HS-27A (cell line): ENCODE measurements around the gene SLC25A14.
A peak's percentile ranks its signal among the peaks of the same experiment; 100 is the strongest.
"Not testable (repeated sequence)": the region's sequence is repeated elsewhere in the genome, so short reads cannot be mapped to it uniquely, and the experiment has no call there.

Source experiments
- DNase-seq: peaks from one replicate; pipeline ENCODE4 v3.0.0-alpha.2; 2012; ENCODE audit warnings: low read depth, missing footprints

The SLC25A14 gene, protein sequence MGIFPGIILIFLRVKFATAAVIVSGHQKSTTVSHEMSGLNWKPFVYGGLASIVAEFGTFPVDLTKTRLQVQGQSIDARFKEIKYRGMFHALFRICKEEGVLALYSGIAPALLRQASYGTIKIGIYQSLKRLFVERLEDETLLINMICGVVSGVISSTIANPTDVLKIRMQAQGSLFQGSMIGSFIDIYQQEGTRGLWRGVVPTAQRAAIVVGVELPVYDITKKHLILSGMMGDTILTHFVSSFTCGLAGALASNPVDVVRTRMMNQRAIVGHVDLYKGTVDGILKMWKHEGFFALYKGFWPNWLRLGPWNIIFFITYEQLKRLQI

DNA sequence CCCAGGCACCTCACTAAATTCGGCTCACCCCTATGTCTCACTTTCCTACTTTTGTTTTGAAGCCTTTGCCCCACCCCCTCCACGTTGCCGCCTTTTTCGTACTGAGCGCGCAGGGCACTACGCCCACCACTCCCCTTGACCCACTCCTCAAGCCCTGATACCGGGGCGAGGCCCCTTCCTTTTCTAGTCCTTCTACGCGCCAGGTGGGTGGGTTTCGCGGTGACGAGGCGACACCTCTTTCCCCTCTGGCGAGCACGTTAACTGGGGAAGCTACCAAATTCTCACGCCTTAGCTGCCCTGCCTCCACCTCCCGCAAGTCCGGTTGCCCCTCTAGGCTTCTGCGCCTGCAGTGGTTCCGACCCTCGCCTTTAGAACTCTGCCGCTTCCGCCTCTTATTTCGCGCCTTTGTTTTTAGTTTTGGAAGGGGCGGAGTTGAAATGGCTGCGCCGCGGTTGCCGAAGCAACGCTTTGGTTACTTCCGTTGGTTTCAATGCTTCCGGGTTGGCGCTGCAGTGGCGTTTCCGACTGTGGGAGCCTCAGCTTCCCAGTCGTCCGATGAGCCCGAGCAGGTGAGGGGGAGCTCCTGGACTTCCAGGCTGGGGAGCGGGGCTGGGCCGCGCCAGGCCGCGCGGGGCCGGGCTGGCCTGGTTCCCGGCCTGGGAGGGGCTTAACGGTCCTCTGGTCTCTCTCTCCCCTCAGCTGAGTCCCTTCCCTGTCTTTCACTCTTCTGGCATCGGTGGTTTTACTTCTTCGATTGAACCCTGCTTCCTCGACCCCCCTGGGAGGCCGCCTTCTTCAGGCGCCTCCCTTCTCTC lies at the start of gene SLC25A14:
Gene SLC25A14, plus strand, starts transcription at position 512 of the 815 bp plus-strand sequence. CDS start 360 bp downstream, outside the sequence.
- DNase-seq = peak; percentile 31

DNA sequence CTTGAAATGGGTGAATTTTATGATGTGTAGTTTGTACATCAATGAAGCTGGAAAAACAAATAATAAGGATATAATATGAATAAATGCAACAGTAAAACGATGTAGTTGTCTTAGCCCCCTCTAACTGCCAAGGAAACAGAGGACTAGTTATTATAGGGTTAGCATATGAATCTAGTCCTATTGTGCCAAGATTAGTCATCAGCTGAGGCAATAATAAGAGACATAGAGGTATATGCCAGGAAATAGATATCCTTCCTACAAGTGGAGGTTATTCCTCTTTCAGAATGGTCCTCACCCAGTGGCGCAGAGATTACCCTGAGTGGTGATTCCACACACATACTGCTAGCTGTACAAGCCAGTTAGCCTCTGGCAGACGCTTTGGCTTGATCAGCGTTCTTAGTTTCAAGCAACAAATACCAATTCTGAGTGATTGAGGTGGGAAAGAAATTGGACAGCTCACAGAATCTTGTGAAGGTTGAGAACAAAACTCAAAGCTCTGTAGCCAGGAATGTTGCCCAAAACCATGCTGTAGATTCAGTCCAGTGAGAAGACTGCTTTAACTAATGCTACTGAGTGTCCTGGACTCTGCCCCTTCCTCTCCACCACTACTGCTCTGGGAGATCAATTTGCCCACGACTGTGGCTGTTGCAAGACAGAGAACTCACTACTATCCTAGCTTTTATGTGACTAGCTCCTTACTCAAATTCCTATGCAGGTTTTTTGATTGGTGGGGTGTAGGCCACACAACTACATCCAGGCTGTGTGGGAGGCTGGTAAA lies 44.0 kb upstream of the SLC25A14 start:
- DNase-seq = no peak

- no peak for DNase-seq
Observed at GRCh38 chrX:130296297-130296678, 43.4 kb upstream of the SLC25A14 start.

DNA sequence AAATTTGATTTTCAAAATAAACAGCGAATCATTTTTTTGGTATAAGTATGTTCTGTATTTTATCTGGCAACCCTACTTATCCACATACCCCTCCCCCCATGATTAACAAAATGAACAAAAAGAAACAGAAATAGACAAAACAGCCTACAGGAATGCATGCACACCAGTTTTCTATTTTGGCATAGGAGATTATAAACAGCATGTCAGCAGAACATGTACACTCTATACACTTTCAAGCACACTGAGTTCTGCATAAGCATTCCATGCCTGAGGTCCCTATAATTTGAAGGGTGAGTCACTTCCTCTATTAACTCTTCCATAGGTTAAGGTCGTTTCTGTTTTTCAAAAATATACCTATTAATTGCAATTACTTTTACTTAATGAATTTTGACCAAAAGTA lies 43.0 kb upstream of the SLC25A14 start:
- DNase-seq = no peak

DNA sequence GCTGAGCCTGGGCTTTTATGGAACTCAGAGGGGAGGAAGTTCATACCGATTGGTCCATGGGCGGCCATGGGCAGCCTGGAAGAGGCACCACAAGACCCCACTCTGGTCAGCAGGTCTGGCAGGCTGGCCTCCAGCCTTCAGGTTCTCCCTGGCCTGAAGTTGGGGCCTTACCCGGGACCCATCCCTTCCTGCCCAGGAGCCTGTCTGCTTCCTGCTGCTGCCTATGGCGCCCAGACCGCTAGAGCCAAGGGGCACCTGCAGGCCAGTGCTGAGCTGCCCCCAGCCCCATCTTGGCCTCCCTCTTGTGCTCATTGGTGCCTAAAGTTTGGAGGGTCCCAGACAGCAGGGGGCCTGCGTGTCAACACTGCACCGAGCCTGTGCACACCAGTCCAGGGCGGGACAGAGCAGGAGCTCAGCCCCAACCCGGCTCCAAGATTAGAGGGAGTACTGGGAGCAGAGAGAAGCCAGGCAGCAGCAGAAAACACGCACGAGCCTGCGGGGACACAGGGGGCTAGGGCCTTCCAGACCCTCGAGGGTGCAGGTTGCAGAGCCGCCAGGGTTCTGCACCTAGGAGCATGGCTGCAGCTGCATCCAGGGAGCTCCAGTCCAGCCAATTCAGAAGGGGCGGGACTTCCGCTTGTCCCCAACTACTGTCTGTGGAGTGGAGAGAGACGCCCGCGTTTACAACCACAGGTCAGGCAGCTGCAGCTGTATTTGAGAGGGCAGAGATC lies 40.3 kb upstream of the SLC25A14 start:
- no peak for DNase-seq

GRCh38 chrX:130300010-130300282 lies 39.8 kb upstream of the SLC25A14 start:
- no peak for DNase-seq

GRCh38 chrX:130301405-130301804 lies 38.3 kb upstream of the SLC25A14 start:
- DNase-seq = no peak

DNA sequence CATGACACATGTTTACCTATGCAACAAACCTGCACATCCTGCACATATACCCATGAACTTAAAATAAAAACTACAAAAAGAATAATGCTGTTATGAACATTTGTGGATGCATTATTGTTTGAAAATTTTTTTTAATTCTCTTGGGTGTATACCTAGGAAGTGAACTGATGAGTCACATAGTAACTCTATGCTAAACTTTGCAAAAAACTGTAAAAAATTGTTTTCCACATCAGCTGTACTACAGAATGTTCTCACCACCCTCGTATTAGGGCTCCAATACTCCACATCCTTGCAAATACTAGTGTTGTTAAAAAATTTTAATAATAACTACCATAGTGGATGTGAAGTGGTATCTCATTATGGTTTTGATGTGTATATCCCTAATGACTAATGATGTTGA lies 37.7 kb upstream of the SLC25A14 start:
- no peak for DNase-seq

DNA sequence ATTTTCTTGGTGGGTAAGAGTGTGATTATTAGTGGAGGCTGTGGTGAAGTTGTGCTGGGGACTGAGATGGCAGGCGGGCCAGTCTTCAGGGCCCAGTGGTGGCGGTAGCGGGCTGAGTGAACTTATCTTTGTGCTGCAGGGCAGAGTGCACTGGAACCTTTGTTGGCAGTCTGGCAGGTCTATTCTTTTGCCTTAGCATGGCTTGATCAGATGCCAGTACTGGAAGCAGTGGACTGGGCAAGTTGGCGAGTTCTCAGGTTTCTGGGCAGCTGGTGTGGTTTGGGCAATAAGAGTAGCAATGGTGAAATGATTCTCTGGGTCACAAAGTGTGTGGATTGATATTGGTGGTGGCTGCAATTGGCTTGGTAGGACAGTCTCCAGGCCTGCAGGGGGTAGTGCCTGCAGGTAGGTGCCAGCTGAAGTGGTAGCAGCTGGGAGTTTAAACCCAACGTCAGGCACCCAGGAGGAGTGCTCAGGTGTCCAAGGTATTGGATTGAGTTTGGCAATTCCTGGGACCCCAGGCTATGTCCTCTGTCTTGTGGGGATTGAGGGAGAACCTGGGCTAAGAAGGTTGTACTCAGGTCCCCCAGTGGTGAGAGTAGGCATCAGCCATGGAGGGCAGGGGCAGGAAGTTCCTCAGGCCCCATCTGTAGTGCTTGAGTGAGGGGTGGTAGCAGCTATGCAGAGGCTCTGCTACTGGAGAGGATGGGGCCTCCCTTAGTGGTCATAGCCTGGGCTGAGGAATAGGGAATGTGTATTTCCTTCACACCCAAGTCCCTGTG lies 34.9 kb upstream of the SLC25A14 start:
- DNase-seq = no peak

DNA sequence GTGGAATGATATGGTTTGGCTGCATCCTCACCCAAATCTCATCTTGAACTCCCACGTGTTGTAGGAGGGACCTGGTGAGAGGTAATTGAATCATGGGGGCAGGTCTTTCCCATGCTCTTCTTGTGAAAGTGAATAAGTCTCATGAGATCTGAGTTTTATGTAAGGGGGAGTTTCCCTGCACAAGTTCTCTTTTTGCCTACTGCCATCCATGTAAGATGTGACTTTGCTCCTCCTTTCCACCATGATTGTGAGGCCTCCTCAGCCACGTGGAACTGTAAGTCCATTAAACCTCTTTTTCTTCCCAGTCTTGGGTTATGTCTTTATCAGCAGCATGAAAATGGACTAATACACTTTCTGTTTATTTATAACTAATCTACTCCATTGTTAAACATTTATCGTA lies 19.8 kb upstream of the SLC25A14 start:
- not testable (repeated sequence) for DNase-seq

DNA sequence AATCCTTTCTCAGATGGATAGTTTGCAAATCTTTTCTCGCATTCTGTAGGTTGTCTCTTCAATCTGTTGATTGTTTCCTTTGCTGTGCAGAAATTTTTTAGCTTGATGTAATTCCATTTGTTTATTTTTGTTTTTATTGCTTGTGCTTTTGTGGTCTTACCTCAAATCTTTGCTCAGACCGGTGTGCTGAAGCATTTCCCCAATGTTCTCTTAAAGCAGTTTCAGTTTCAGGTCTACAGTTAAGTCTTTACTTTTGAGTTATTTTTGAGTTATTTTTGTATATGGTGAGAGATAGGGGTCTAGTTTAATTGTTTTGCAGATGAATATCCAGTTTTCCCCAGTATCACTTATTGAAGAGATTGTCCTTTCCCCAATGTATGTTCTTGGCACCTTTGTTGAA lies 18.2 kb upstream of the SLC25A14 start:
- DNase-seq = no peak

DNA sequence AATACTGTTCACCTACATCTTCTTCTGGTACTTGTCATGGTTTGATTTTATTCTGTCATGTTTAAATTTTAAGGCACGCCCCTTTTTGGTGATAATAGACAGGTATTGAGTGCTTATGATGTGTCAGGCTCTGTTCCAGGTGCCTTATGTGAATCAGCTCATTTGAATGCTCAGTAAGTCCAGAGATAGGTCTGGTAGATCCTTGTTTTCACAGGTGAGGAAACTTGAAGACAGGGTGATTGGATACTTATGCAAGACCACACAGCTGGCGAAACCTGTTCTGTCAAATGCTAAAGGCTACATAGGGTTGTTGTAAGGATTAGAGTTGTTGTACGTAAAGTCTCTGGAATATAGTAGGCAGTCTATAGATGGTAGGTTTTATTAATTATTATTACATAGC lies 9.6 kb upstream of the SLC25A14 start:
- DNase-seq = no peak

- no peak for DNase-seq
Observed at GRCh38 chrX:130330706-130331105, 9.0 kb upstream of the SLC25A14 start.

DNA sequence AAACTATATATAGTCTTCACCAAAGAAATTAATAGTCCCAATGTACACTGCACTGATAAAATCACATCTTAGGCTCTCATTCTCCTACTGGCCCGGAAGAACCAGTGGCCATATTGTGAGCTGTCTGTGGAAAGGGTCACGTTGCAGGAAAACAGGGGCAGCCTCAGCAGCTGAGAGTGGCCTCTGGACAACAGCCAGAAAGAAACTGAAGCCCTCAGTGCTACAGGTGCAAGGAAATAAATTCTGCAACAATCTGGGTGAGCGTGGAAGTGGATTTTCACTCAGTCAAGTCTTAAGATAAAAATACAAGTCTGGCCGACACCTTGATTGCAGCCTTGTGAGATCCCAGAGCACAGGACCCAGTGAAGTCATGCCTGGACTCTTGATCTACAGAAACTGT lies 3.2 kb upstream of the SLC25A14 start:
- DNase-seq = no peak

GRCh38 chrX:130338869-130339268 lies 850 bp upstream of the SLC25A14 start:
- DNase-seq = not testable (repeated sequence)

- no peak for DNase-seq
Observed at GRCh38 chrX:130340271-130340670, 552 bp downstream of the SLC25A14 start.

DNA sequence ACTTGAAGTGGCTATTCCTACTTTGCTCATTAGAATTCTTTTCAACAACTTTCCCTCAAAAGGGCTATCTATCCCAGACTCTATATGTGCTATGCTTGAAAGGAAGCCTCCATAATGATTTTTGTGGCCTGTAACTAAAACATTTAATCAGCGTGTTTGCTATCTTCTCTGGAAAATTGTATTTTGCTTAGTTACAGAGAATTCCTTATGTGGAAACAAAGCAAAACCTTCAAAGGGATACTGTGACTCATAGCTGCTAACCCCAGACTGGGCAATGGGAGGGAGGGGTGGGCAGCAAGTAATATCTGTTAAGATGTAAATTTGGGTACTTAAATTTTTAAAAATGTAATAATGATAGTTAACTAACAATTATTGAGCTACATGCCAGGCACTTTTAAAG lies 3.7 kb downstream of the SLC25A14 start:
- DNase-seq = no peak

DNA sequence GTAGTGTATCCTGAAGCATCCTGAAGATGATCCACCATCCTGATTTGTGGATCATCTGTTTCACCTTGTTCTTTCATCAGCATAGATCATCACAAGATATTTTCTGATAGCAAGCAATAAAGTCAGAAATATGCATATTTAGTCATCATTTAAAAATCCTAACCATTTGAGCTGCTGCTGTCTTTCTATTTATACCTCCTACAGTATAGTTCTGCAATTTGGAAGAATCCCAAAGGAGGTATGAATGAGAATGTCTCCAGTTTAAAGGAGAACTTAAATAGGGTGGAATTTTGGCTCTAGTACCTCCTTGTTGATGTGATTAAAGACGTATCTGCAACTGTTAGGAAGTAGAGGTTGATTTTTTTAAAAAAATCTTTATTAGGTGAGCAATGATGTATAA lies 7.6 kb downstream of the SLC25A14 start:
- no peak for DNase-seq

DNA sequence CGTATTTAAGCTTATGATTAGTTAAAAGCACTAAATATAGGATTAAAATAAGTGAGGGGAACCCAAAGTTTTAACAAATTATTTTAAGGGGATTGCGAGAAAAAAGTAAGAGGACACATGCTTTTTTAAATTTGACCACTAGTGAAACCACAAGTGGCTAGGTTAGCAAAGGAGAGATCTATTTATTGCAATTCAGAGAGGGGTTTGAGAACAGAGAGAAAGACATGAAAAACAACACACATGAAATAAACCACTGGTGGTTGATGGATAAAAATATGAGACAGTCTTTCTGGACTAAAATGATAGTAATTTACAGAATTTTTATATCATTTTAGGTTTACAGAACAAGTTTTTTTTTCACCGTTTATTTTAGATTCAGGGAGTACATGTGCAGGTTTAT lies 11.8 kb downstream of the SLC25A14 start:
- no peak for DNase-seq

DNA sequence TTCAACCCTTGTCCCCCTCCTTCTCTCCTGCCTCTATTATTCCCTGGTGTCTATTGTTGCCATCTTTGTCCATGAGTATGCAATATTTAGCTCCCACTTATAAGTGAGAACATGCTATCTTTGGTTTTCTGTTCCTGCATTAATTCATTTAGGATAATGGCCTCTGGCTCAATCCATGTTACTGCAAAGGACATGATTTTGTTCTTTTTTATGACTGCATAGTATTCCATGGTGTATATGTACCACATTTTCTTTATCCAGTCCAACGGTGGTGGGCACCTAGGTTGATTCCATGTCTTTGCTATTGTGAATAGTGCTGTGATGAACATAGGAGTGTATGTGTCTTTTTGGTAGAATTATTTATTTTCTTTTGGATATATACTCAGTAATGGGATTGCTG lies 12.3 kb downstream of the SLC25A14 start:
- not testable (repeated sequence) for DNase-seq

DNA sequence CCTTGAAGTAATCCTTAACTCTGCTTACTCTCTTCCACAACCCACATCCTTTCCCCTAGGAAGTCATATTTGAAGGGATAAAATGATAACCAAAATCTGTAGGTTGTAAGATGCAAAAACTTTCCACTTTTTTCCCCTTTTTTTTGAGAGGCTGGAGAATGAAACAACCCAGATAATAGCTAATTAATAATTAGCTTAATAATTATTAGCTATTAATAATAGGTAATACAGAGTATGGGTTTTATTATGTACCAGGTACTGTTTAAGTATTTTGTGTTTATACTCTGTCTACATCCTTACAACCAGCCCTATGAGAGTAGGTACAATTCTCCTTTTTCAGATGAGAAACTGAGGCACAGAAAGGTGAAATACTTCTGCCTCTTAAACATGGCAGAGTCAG lies 36.4 kb downstream of the SLC25A14 start:
- no peak for DNase-seq
